ENCODE data around the gene PCNX3.

PCNX3 gene

GRCh38 chr11:65580756-65581155, 34.8 kb upstream of the PCNX3 start:
- DNase-seq: no peak

GRCh38 chr11:65581928-65582327, 33.6 kb upstream of the PCNX3 start:
- DNase-seq: no peak

- DNase-seq: no peak
Measured at GRCh38 chr11:65583589-65583988, 32.0 kb upstream of the PCNX3 start.

- DNase-seq: no peak
Measured at GRCh38 chr11:65584106-65584505, 31.5 kb upstream of the PCNX3 start.

- no peak for DNase-seq
Measured at GRCh38 chr11:65584723-65585171, 30.8 kb upstream of the PCNX3 start.

- DNase-seq: no peak
Measured at GRCh38 chr11:65585396-65586246, 30.0 kb upstream of the PCNX3 start.

- no peak for DNase-seq
Measured at GRCh38 chr11:65586247-65586630, 29.3 kb upstream of the PCNX3 start.

GRCh38 chr11:65586676-65587075, 28.9 kb upstream of the PCNX3 start:
- DNase-seq: no peak

- DNase-seq: peak; percentile 82 to 84
Measured at GRCh38 chr11:65588199-65589054, 27.1 kb upstream of the PCNX3 start.

- peak; percentile 44 to 49 for DNase-seq
Measured at GRCh38 chr11:65589444-65590239, 25.9 kb upstream of the PCNX3 start.

GRCh38 chr11:65590240-65590738, 25.3 kb upstream of the PCNX3 start:
- no peak for DNase-seq

- no peak for DNase-seq
Measured at GRCh38 chr11:65591939-65592857, 23.4 kb upstream of the PCNX3 start.

- DNase-seq: no peak
Measured at GRCh38 chr11:65592858-65593517, 22.6 kb upstream of the PCNX3 start.

GRCh38 chr11:65593518-65594414, 21.8 kb upstream of the PCNX3 start:
- DNase-seq: peak; percentile 49 to 54

- DNase-seq: no peak
Measured at GRCh38 chr11:65595131-65595530, 20.4 kb upstream of the PCNX3 start.

- no peak for DNase-seq
Measured at GRCh38 chr11:65595543-65596281, 19.9 kb upstream of the PCNX3 start, which contains the start of gene KCNK7. Gene KCNK7, minus strand, starts transcription at chr11:65595800. Its CDS starts 28 bp downstream, at chr11:65595772.

GRCh38 chr11:65596520-65596919, 19.1 kb upstream of the PCNX3 start:
- no peak for DNase-seq

- DNase-seq: no peak
Measured at GRCh38 chr11:65598258-65598699, 17.3 kb upstream of the PCNX3 start.

Measured in CD4-positive, alpha-beta T cell treated with Interleukin-1 beta for 1 hour (primary cell).